ENCODE data around the gene GPI.

DNA sequence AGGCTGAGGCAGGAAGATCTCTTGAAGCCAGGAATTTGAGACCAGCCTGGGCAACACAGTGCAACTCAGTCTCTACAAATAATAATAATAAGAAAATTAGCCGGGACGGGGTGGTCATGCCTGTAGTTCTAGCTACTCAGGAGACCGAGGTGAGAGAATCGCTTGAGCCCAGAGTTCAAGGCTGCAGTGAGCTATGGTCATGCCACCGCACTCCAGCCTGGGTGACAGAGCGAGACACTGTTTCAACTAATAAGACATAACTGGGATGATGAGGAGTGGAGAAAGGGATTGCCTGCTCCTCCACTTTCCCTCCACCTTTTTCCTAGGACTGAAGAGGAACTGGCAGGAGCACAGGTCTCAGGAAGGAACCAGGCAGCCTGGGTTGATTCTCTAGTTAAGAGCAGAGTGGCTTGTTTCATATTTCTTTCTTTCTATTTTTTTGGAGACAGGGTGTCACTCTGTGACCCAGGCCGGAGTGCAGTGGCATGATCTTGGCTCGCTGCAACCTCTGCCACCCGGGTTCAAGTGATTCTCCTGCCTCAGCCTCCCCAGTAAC, 4.6 kb upstream of the GPI start:
- TF ChIP-seq GATA3 (IDR thresholded peaks at IDR 0.05; ENCODE audit: low read depth, low read length) (no peak), GATA2 (IDR thresholded peaks at IDR 0.05; ENCODE audit: low read depth, low read length) (no peak)
